ENCODE results near the gene C7.

Gene C7

DNA sequence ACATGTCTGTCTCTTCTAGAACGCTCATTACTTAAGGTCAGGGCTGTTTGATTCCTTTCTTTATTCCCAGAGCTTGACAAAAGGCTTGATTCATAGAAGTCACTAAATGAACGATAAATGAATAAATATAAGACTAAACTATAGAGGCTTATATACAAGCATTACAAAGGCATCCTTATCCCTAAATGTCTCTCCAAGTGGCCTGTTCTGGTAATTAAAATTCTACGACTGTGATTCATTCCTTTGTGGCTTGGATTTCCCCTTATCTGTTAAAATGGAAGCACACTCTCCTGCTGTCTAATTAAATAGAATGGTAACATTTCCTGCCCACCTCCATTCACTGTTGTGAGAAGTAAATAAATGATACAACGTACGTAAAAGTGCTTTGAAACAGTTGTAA lies 49.5 kb downstream of the C7 start:
- no peaks in the 10 kb centered on the region for H3K36me3 Mint-ChIP-seq
- no peaks in the 10 kb centered on the region for H3K9me3 Mint-ChIP-seq
- no peak overlapping the region for H3K27ac Mint-ChIP-seq
- no peaks in the 10 kb centered on the region for H3K27me3 Mint-ChIP-seq
- no peak for DNase-seq
- CTCF ChIA-PET: no interaction called here
- no peaks in the 10 kb centered on the region for H3K4me1 Mint-ChIP-seq
- no peak overlapping the region for H3K4me3 Mint-ChIP-seq

DNA sequence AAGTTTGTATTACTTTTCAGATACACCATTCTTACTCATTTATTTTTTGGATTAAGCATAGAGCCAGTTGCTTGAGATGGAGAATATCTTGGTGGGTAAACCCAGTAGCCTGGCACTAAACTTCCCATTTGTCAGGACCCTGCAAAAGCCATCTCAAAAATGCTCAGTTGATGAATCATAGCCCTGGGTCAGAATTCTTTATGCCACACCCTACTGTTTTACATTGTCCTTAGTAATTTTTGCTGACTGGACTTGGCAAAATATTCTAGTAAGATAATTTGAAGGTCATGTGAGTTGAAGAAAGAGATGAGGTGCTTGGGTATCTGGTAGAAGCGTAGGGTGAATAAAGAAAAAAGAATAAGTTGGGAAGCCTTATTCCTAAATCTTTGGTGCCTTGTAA lies 50.7 kb downstream of the C7 start:
- H3K4me3 Mint-ChIP-seq: no peak overlapping the region
- H3K27ac Mint-ChIP-seq: no peak overlapping the region
- DNase-seq: no peak
- no peaks in the 10 kb centered on the region for H3K36me3 Mint-ChIP-seq
- H3K4me1 Mint-ChIP-seq: no peaks in the 10 kb centered on the region
- no peaks in the 10 kb centered on the region for H3K9me3 Mint-ChIP-seq
- H3K27me3 Mint-ChIP-seq: no peaks in the 10 kb centered on the region
- CTCF ChIA-PET: no interaction called here

DNA sequence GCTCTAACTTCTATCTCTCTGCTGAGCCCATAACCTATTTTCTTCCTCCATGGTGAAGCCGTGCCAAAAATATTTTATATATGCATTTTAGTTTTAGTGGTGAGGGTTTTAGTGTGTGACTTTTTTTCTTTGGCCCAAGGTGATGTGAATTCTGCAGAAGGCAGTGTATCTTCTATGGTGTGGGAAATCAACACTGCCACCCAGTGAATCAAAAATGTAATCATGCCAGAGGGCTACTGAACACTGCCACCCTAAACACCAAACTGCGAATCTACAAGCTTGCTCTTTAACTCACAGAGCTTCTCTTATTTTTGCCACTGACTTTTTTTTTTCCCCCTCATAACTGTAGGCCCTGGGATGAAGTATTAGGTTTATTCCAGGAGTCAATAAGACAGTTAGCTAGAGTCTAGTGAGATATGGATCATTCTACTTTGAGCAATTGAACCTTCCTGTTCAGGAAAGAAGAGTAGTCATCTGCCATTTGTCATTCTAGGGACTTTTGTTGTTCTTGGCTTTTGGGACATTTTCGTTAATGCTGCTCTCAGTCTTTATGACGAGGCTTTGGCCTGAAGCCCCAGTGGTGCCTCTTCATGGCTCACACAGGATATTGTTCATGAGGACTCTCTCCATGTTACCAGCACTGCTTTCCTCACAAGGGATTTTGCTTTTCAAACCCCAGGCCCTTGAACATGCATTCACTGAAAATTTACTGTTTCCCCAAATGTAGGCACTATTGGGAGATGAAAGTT lies 53.1 kb downstream of the C7 start:
- H3K27me3 Mint-ChIP-seq: no peaks in the 10 kb centered on the region
- no peaks in the 10 kb centered on the region for H3K9me3 Mint-ChIP-seq
- no peak overlapping the region for H3K27ac Mint-ChIP-seq
- no peaks in the 10 kb centered on the region for H3K4me1 Mint-ChIP-seq
- no peaks in the 10 kb centered on the region for H3K36me3 Mint-ChIP-seq
- H3K4me3 Mint-ChIP-seq: no peak overlapping the region
- no peak for DNase-seq
- CTCF ChIA-PET: interaction anchor here (0.7 kb wide), 1 partner anchor 1385 kb away, joined by 3 read pairs; no protein-coding TSS in a partner anchor

DNA sequence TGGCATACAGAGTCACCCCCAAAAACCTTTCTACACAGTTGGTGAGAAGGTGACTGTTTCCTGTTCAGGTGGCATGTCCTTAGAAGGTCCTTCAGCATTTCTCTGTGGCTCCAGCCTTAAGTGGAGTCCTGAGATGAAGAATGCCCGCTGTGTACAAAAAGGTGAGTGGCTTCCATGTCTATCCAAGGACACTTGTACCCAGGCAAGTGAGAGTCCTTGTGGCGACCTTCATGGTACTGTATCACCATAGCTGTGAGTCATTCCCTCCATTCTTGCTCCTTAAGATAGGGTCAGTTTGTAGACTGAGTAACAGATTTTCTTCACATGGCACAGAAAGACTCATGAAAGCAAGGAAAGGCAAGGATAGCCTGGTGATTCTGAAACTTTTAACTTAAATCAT lies 63.1 kb downstream of the C7 start:
- CTCF ChIA-PET: no interaction called here
- Mint-ChIP-seq H3K27me3 (no peaks in the 10 kb centered on the region), H3K36me3 (no peaks in the 10 kb centered on the region), H3K27ac (no peak overlapping the region), H3K9me3 (no peaks in the 10 kb centered on the region), H3K4me1 (no peaks in the 10 kb centered on the region), H3K4me3 (no peak overlapping the region)
- DNase-seq: no peak

DNA sequence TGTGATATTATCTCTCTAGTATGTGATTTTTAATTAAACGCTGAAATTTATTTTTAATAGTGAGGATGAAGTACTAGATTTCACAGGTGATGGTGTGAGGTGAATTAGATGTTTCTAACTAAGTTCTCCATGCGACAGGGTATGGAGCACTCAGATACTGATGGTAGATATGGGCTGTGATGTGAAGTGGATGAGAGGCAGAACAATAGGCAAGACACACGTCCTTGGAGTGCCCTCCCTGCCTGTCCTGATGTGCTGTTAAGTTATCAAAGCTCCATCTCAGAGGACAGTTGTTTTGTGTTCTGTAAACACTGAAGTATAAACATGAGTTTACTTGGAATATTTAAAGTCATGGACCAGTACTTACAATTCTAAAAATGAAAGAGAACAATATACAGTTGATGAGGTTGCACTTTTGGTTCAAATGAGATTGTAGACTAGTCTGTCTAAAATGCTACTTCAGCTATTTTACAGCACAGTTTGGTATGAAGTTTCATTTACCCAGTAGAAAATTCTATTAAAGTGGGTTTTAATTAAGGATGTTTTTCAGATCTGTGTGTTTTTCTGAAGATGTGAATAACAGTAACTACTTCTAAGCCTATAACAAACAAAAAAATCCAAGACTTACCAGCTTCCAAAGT lies 64.2 kb downstream of the C7 start:
- no peak overlapping the region for H3K27ac Mint-ChIP-seq
- no peaks in the 10 kb centered on the region for H3K9me3 Mint-ChIP-seq
- H3K4me3 Mint-ChIP-seq: no peak overlapping the region
- H3K36me3 Mint-ChIP-seq: no peaks in the 10 kb centered on the region
- CTCF ChIA-PET: no interaction called here
- H3K4me1 Mint-ChIP-seq: no peaks in the 10 kb centered on the region
- H3K27me3 Mint-ChIP-seq: no peaks in the 10 kb centered on the region
- no peak for DNase-seq

DNA sequence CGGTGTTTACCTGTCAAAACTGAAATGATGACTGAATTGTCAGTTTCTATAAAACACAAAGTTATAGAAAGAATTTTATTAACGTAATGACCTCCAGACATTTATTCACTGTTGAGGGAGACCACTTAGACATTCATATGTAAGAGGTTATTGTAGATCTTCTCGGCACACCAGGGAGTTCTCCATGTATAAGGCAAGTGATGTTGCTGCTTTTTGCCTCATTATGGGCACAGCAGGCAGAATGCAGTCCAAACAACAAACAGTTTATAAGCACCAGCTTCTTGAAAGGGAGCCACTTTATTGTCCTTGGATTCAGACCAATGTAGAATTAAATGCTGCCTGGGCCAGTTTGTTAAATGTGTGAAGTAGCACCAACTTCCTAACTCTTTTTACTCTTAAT lies 66.7 kb downstream of the C7 start:
- CTCF ChIA-PET: no interaction called here
- Mint-ChIP-seq H3K27me3 (no peaks in the 10 kb centered on the region), H3K9me3 (no peaks in the 10 kb centered on the region), H3K27ac (no peak overlapping the region), H3K4me3 (no peak overlapping the region), H3K4me1 (no peaks in the 10 kb centered on the region), H3K36me3 (no peaks in the 10 kb centered on the region)
- no peak for DNase-seq

DNA sequence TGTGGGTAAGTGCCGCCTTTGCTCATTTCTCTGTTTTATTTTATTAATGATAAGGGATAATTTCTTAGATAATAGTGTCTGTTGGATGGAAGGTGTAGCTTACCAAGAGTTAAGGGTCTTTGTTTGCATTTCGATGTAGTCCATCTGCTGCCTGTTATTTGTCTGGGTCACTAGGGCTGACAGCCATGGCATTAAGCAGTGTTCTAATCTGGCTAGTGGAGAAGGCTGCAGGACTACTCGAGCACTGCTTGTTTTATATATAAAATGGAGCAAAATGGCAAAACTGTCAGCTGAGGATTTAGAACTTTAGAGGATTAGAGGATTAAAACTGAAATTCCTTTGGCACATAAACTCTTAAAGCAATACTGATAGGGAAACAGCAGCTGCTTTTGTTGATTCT lies 67.5 kb downstream of the C7 start:
- DNase-seq: no peak
- CTCF ChIA-PET: no interaction called here
- Mint-ChIP-seq H3K36me3 (no peaks in the 10 kb centered on the region), H3K27me3 (no peaks in the 10 kb centered on the region), H3K9me3 (no peaks in the 10 kb centered on the region), H3K4me1 (no peaks in the 10 kb centered on the region), H3K27ac (no peak overlapping the region), H3K4me3 (no peak overlapping the region)

DNA sequence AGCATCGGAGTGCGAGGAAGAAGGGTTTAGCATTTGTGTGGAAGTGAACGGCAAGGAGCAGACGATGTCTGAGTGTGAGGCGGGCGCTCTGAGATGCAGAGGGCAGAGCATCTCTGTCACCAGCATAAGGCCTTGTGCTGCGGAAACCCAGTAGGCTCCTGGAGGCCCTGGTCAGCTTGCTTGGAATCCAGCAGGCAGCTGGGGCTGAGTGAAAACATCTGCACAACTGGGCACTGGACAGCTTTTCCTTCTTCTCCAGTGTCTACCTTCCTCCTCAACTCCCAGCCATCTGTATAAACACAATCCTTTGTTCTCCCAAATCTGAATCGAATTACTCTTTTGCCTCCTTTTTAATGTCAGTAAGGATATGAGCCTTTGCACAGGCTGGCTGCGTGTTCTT lies 72.1 kb downstream of the C7 start:
- no peaks in the 10 kb centered on the region for H3K36me3 Mint-ChIP-seq
- DNase-seq: no peak
- H3K4me1 Mint-ChIP-seq: no peaks in the 10 kb centered on the region
- CTCF ChIA-PET: no interaction called here
- no peaks in the 10 kb centered on the region for H3K27me3 Mint-ChIP-seq
- H3K9me3 Mint-ChIP-seq: no peaks in the 10 kb centered on the region
- no peak overlapping the region for H3K27ac Mint-ChIP-seq
- H3K4me3 Mint-ChIP-seq: no peak overlapping the region

DNA sequence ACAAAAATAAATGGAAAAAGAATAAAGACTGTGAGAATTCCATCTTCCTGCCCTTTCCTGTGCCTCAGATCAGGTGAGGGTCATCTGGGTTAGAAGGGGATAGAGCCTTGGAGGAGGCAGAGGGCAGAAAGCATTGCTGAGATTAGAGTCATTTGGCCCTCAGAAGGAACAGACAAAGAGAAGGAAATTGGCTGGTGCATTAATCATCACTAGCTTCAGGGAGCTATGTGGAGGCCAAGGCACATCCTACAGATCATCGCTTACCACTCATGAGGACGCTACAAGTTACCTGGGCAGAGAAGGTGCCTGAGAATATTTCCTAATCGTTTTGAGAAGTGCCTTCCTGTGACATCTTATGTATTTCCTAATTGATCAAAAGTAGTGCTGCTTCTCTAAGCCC lies 74.5 kb downstream of the C7 start:
- Mint-ChIP-seq H3K27me3 (no peaks in the 10 kb centered on the region), H3K9me3 (no peaks in the 10 kb centered on the region), H3K27ac (no peak overlapping the region), H3K4me1 (no peaks in the 10 kb centered on the region), H3K36me3 (no peaks in the 10 kb centered on the region), H3K4me3 (no peak overlapping the region)
- CTCF ChIA-PET: no interaction called here
- DNase-seq: no peak

DNA sequence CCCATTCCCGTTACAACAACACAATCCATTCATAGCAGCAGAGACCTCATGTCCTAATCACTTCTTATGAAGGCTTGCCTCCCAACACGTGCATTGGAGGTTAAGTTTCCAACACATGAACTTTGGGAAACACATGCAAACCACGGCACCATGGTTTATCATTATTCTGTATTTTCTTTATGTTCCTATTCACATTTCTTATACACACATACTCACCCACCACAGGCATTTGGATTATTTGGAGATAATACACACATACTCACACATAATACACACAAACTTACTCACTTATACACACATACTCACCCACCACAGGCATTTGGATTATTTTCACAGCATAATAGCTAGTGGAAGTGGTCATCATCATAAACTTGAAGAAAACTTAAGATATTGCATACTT lies 75.6 kb downstream of the C7 start:
- Mint-ChIP-seq H3K27me3 (no peaks in the 10 kb centered on the region), H3K9me3 (no peaks in the 10 kb centered on the region), H3K27ac (no peak overlapping the region), H3K36me3 (no peaks in the 10 kb centered on the region), H3K4me1 (no peaks in the 10 kb centered on the region), H3K4me3 (no peak overlapping the region)
- DNase-seq: no peak
- CTCF ChIA-PET: no interaction called here

DNA sequence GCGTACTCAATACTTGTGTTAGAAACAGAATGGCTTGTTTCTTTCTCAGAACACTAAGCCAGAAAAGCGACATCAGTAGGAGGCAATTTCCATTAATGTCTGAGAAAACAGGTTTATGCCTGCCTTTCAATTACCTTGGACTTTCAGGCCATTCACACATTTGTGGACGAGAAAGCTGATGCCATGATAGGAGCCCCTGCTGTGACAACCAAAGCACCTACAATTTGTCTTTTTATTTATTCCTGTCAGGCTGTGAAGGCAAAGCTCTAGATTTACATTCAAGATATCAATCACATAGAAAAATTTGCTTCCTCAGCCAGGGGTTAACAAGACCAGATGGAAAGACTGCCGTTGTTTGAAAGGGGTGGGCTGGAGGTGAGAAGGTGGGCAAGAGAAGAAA lies 76.2 kb downstream of the C7 start:
- no peaks in the 10 kb centered on the region for H3K9me3 Mint-ChIP-seq
- CTCF ChIA-PET: no interaction called here

DNA sequence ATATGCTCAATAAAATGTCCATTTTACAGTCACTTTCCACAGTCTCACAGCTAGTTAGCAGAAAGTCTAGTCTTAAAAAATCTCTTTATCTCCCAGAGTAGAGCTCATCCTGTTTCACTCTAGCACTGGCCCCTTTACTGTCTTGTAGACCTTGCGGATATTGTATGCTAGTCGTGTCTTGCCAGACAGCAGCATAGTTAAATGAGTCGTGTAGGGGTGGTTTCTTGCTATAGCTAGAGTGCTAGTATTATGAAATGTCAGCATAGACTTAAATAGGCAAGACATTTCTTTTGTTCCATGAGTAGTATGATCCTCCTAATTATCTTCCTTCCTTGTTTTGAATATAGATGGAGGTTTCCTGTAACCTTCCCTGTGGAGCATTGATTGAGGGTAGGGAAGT lies 77.4 kb downstream of the C7 start:
- CTCF ChIA-PET: no interaction called here
- H3K9me3 Mint-ChIP-seq: no peaks in the 10 kb centered on the region

More for the DNA sequence above, 76.2 kb downstream of the C7 start:
- no peaks in the 10 kb centered on the region for H3K36me3 Mint-ChIP-seq
- H3K4me3 Mint-ChIP-seq: no peak overlapping the region
- DNase-seq: no peak
- no peak overlapping the region for H3K27ac Mint-ChIP-seq
- no peaks in the 10 kb centered on the region for H3K4me1 Mint-ChIP-seq
- H3K27me3 Mint-ChIP-seq: no peaks in the 10 kb centered on the region

DNA sequence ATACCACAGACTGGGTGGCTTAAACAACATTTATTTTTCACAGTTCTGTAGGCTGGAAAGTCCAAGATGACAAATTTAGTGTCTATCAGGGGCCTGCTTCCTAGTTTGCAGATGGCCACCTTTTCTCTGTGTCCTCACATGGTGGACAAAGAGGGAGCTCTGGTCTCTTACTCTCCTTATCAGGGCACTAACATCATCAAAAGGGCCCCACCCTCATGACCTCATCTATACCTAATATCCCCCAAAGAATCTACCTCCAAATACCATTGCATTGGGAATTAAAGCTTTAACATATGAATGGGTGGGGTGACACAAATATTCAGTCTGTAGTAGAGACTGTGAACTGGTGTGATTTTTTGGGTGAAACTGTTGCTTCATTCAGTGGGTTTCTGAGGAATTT lies 78.1 kb downstream of the C7 start:
- Mint-ChIP-seq H3K27ac (no peak overlapping the region), H3K9me3 (no peaks in the 10 kb centered on the region), H3K27me3 (no peaks in the 10 kb centered on the region), H3K36me3 (no peaks in the 10 kb centered on the region), H3K4me3 (no peak overlapping the region), H3K4me1 (no peaks in the 10 kb centered on the region)
- DNase-seq: no peak
- CTCF ChIA-PET: interaction anchor here (1.4 kb wide), 1 partner anchor 82 kb away, joined by 3 read pairs; no protein-coding TSS in a partner anchor

More for the DNA sequence above, 77.4 kb downstream of the C7 start:
- no peaks in the 10 kb centered on the region for H3K36me3 Mint-ChIP-seq
- no peak for DNase-seq
- H3K27ac Mint-ChIP-seq: no peak overlapping the region
- H3K27me3 Mint-ChIP-seq: no peaks in the 10 kb centered on the region
- no peak overlapping the region for H3K4me3 Mint-ChIP-seq
- H3K4me1 Mint-ChIP-seq: no peaks in the 10 kb centered on the region

DNA sequence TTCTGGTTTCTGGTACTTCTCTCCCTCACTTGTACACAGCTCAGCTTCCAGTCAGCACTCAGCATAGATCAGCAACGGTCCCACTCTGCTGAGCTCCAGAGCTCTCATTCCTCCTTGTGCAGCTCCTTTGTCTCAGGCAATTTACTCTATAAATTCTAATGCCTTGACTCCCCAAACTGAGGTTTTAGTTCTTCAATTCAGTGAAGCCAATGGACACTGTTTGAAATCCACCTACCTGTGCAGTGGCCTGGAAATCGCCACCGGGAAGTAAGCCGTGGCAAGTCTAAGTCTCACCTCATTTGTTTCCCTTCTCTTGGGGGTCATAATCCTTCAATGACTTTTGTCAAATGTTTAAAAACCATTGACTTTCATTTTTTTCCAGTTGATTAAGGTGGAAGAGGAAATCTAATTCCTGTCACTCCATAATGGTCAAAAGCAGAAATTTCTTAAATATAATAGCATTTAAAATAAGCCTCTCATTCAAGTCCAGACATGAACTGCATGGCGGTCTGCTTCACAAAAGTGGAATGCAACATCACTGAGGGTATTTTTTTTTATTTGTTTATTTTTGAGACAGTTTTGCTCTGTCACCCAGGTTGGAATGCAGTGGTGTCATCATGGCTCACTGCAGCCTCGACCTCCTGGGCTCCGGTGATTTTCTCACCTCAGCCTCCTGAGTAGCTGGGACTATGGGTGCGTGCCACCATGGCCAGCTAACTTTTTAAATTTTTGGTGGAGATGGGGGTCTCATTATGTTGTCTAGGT lies 79.6 kb downstream of the C7 start:
- no peaks in the 10 kb centered on the region for H3K27me3 Mint-ChIP-seq
- no peak overlapping the region for H3K4me3 Mint-ChIP-seq
- CTCF ChIA-PET: interaction anchor here (1.4 kb wide), 1 partner anchor 84 kb away, joined by 3 read pairs; no protein-coding TSS in a partner anchor
- DNase-seq: no peak
- H3K27ac Mint-ChIP-seq: no peak overlapping the region
- no peaks in the 10 kb centered on the region for H3K4me1 Mint-ChIP-seq
- no peaks in the 10 kb centered on the region for H3K36me3 Mint-ChIP-seq
- H3K9me3 Mint-ChIP-seq: no peaks in the 10 kb centered on the region
